Measurements from ENCODE around the gene GUK1.
"Not testable (repeated sequence)": the region's sequence is repeated elsewhere in the genome, so short reads cannot be mapped to it uniquely, and the experiment has no call there.

DNA sequence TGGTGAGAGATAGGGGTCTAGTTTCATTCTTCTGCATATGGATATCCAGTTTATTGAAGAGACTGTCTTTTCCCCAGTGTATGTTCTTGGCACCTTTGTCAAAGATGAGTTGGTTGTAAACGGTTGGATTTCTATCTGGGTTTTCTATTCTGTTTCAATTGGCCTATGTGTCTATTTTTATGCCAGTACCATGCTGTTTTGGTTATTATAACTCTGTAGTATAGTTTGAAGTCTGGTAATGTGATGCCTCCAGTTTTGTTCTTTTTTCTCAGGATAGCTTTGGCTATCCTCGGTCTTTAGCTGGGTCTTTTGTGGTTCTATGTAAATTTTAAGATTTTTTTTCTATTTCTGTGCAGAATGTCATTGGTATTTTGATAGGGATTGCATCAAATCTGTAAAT is 48.2 kb downstream of the GUK1 start:
- TF ChIP-seq, protein P1, sequence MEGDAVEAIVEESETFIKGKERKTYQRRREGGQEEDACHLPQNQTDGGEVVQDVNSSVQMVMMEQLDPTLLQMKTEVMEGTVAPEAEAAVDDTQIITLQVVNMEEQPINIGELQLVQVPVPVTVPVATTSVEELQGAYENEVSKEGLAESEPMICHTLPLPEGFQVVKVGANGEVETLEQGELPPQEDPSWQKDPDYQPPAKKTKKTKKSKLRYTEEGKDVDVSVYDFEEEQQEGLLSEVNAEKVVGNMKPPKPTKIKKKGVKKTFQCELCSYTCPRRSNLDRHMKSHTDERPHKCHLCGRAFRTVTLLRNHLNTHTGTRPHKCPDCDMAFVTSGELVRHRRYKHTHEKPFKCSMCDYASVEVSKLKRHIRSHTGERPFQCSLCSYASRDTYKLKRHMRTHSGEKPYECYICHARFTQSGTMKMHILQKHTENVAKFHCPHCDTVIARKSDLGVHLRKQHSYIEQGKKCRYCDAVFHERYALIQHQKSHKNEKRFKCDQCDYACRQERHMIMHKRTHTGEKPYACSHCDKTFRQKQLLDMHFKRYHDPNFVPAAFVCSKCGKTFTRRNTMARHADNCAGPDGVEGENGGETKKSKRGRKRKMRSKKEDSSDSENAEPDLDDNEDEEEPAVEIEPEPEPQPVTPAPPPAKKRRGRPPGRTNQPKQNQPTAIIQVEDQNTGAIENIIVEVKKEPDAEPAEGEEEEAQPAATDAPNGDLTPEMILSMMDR (IDR thresholded peaks at IDR 0.05; ENCODE audit: poor library complexity, severe bottlenecking): not testable (repeated sequence)
- not testable (repeated sequence) for TF ChIP-seq EP300 (conservative IDR thresholded peaks at IDR 0.05; ENCODE audit: poor library complexity, severe bottlenecking); POLR2AphosphoS5 (IDR thresholded peaks at IDR 0.05); MXI1 (conservative IDR thresholded peaks at IDR 0.05; ENCODE audit: poor library complexity, severe bottlenecking); TAF1 (IDR thresholded peaks at IDR 0.05; ENCODE audit: low read depth); EZH2 (IDR thresholded peaks at IDR 0.05; ENCODE audit: borderline replicate concordance, insufficient read depth, low read length, poor library complexity, severe bottlenecking); RAD21 (conservative IDR thresholded peaks at IDR 0.05)
